Measurements from ENCODE around the gene PLEKHG3.

PLEKHG3 gene

GRCh38 chr14:64792231-64792630 is 88.0 kb downstream of the PLEKHG3 start:
- TF ChIP-seq REST (IDR thresholded peaks at IDR 0.05; ENCODE audit: low read depth) (no peak), MAX (IDR thresholded peaks at IDR 0.05) (no peak), EP300 (IDR thresholded peaks at IDR 0.05; ENCODE audit: borderline replicate concordance) (no peak)

GRCh38 chr14:64792871-64793560 is 88.8 kb downstream of the PLEKHG3 start:
- TF ChIP-seq USF1 (IDR thresholded peaks at IDR 0.05) (no peak), FOXM1 (IDR thresholded peaks at IDR 0.05; ENCODE audit: borderline replicate concordance, low read depth) (no peak), NFIC (IDR thresholded peaks at IDR 0.05) (no peak), YY1 (IDR thresholded peaks at IDR 0.05; ENCODE audit: low read depth) (no peak), TEAD4 (IDR thresholded peaks at IDR 0.05) (no peak), CEBPB (IDR thresholded peaks at IDR 0.05) (no peak), EP300 (IDR thresholded peaks at IDR 0.05; ENCODE audit: borderline replicate concordance) (no peak)

GRCh38 chr14:64795211-64795610 is 91.0 kb downstream of the PLEKHG3 start:
- no peak for TF ChIP-seq MAX (IDR thresholded peaks at IDR 0.05)
- TF ChIP-seq NFIC (IDR thresholded peaks at IDR 0.05) = no peak
- no peak for TF ChIP-seq CREB1 (IDR thresholded peaks at IDR 0.05; ENCODE audit: low read depth)
- no peak for TF ChIP-seq FOXM1 (IDR thresholded peaks at IDR 0.05; ENCODE audit: borderline replicate concordance, low read depth)
- TF ChIP-seq EGR1 (IDR thresholded peaks at IDR 0.05) = no peak
- TF ChIP-seq RAD21 (IDR thresholded peaks at IDR 0.05; ENCODE audit: low read depth) = no peak
- no peak for TF ChIP-seq EP300 (IDR thresholded peaks at IDR 0.05; ENCODE audit: borderline replicate concordance)
- no peak for TF ChIP-seq YY1 (IDR thresholded peaks at IDR 0.05; ENCODE audit: low read depth)

GRCh38 chr14:64795921-64796320 is 91.7 kb downstream of the PLEKHG3 start:
- no peak for TF ChIP-seq EGR1 (IDR thresholded peaks at IDR 0.05)
- TF ChIP-seq USF1 (IDR thresholded peaks at IDR 0.05) = no peak
- TF ChIP-seq ZBTB7A (IDR thresholded peaks at IDR 0.05; ENCODE audit: low read depth) = no peak
- no peak for TF ChIP-seq FOXM1 (IDR thresholded peaks at IDR 0.05; ENCODE audit: borderline replicate concordance, low read depth)
- TF ChIP-seq YY1 (IDR thresholded peaks at IDR 0.05; ENCODE audit: low read depth) = no peak
- no peak for TF ChIP-seq NFIC (IDR thresholded peaks at IDR 0.05)
- no peak for TF ChIP-seq REST (IDR thresholded peaks at IDR 0.05; ENCODE audit: low read depth)
- TF ChIP-seq TAF1 (IDR thresholded peaks at IDR 0.05; ENCODE audit: low read depth) = no peak
- TF ChIP-seq EP300 (IDR thresholded peaks at IDR 0.05; ENCODE audit: borderline replicate concordance) = no peak
- TF ChIP-seq CEBPB (IDR thresholded peaks at IDR 0.05) = no peak
- no peak for TF ChIP-seq TEAD4 (IDR thresholded peaks at IDR 0.05)
- no peak for TF ChIP-seq CREB1 (IDR thresholded peaks at IDR 0.05; ENCODE audit: low read depth)
- no peak for TF ChIP-seq MAX (IDR thresholded peaks at IDR 0.05)
- TF ChIP-seq TCF12 (IDR thresholded peaks at IDR 0.05; ENCODE audit: low read depth) = no peak
- TF ChIP-seq RAD21 (IDR thresholded peaks at IDR 0.05; ENCODE audit: low read depth) = no peak

GRCh38 chr14:64796369-64796768 is 92.1 kb downstream of the PLEKHG3 start:
- TF ChIP-seq RAD21 (IDR thresholded peaks at IDR 0.05; ENCODE audit: low read depth) = no peak
- TF ChIP-seq CREB1 (IDR thresholded peaks at IDR 0.05; ENCODE audit: low read depth) = no peak
- TF ChIP-seq YY1 (IDR thresholded peaks at IDR 0.05; ENCODE audit: low read depth) = no peak
- no peak for TF ChIP-seq FOXM1 (IDR thresholded peaks at IDR 0.05; ENCODE audit: borderline replicate concordance, low read depth)
- TF ChIP-seq CEBPB (IDR thresholded peaks at IDR 0.05) = no peak

GRCh38 chr14:64799555-64799954 is 95.3 kb downstream of the PLEKHG3 start:
- TF ChIP-seq NFIC (IDR thresholded peaks at IDR 0.05) = no peak
- TF ChIP-seq EP300 (IDR thresholded peaks at IDR 0.05; ENCODE audit: borderline replicate concordance) = no peak
- TF ChIP-seq CEBPB (IDR thresholded peaks at IDR 0.05) = no peak
